GM18502 (cell line): Measurements from ENCODE around the gene RAB31.
"Not testable (repeated sequence)": the region's sequence is repeated elsewhere in the genome, so short reads cannot be mapped to it uniquely, and the experiment has no call there.

Experiments used
- ATAC-seq: cut with Tn5 transposase; IDR thresholded peaks from one replicate; pipeline ENCODE4 v1.9.1; 2021; ENCODE audit warnings: mild to moderate bottlenecking; ENCODE audit not compliant: unreplicated experiment, poor library complexity

The RAB31 gene

GRCh38 chr18:9900699-9901098, 192.6 kb downstream of the RAB31 start:
- no peak for ATAC-seq

GRCh38 chr18:9901377-9901776, 193.3 kb downstream of the RAB31 start:
- no peak for ATAC-seq

- ATAC-seq, result not testable (repeated sequence)
These were observed 194.2 kb downstream of the RAB31 start for GRCh38 chr18:9902264-9902663.

GRCh38 chr18:9902832-9903231, 194.7 kb downstream of the RAB31 start:
- no peak for ATAC-seq

GRCh38 chr18:9905401-9905922, 197.4 kb downstream of the RAB31 start:
- no peak for ATAC-seq

- ATAC-seq, result no peak
These were observed 198.4 kb downstream of the RAB31 start for GRCh38 chr18:9906481-9906880.

GRCh38 chr18:9907867-9908266, 199.8 kb downstream of the RAB31 start:
- no peak for ATAC-seq

- no peak for ATAC-seq
These were observed 202.0 kb downstream of the RAB31 start for GRCh38 chr18:9910071-9910470.

- no peak for ATAC-seq
These were observed 202.6 kb downstream of the RAB31 start for GRCh38 chr18:9910661-9911060.

GRCh38 chr18:9911226-9911625, 203.1 kb downstream of the RAB31 start:
- ATAC-seq, result no peak
